K562 (cell line): ENCODE results near the gene EPHA10. TPM values are rescaled to one million over a fixed set of nuclear protein-coding genes. Genes with fewer than 3 reads are reported as not detected.
A peak's percentile ranks its signal among the peaks of the same experiment; 100 is the strongest.

ENCODE experiments used
- ATAC-seq: fragments of 200-7000 bp; cut with Tn5 transposase; 3 replicates; pipeline ENCODE4 v1.9.1; 2020; ENCODE audit warnings: moderate library complexity
- BruUV-seq: library from RNA; stranded (reverse); fragments of 400-500 nt; replicated peaks from 2 replicates; lab custom pipeline; 2021; lab: Mats Ljungman, UMichigan
- CTCF ChIA-PET: fragments of 300-600 bp; formaldehyde crosslinking; extraction: SDS; loops from one replicate; lab custom pipeline; 2021; ENCODE audit warnings: low intra/inter-chr PET ratio; lab: Yijun Ruan, JAX
- POLR2A ChIA-PET: fragments of 300-600, 350-650 bp; sonication (Branson Sonifier 250); formaldehyde crosslinking; extraction: SDS; loops from one replicate; lab custom pipeline; 2021; ENCODE audit warnings: antibody characterized with exemption, inconsistent platforms; lab: Yijun Ruan, JAX
- DNase-seq, 4 experiments: peaks; one replicate each; pipeline versions ENCODE4 v3.0.0 to v3.0.0-alpha.2; 2011 to 2018; ENCODE audit warnings: low spot score in 3 of 4, mixed read lengths in 3 of 4; ENCODE audit errors: extremely low read depth in 1 of 4
- FAIRE-seq: peaks from 2 replicates; lab custom pipeline; 2011; peaks lifted over from hg19 to GRCh38; lab: Jason Lieb, UNC
- H2AFZ ChIP-seq: 2 replicates; pipeline ENCODE4 v1.6.0; 2011; ENCODE audit warnings: low read depth, low read length, control low read depth, inconsistent platforms
- H3K27ac ChIP-seq: fragments of 200-600 bp; 3 replicates; pipeline ENCODE4 v1.8.0; 2011; ENCODE audit warnings: low read depth, mild to moderate bottlenecking, control low read depth, inconsistent platforms, low read length, moderate library complexity, mixed read lengths; ENCODE audit errors: extremely low read depth
- H3K27me3 ChIP-seq, 2 experiments: fragments of 300-600 bp in 1 of 2; 2 replicates in 1 of 2; 3 replicates in 1 of 2; pipeline versions ENCODE4 v1.6.0 to v1.8.0; 2011; ENCODE audit warnings: inconsistent platforms in 2 of 2, low read length in 2 of 2, mild to moderate bottlenecking in 1 of 2, mixed read lengths in 1 of 2, moderate library complexity in 1 of 2; ENCODE audit not compliant: control insufficient read depth in 2 of 2, insufficient read depth in 2 of 2
- H3K36me3 ChIP-seq: fragments of 300-600 bp; 3 replicates; pipeline ENCODE4 v1.8.0; 2011; ENCODE audit warnings: mild to moderate bottlenecking, low read length, inconsistent platforms; ENCODE audit not compliant: control insufficient read depth, insufficient read depth
- H3K4me1 ChIP-seq, 2 experiments: fragments of 200-600 bp in 1 of 2; replicated peaks in 1 of 2; 2 replicates in 1 of 2; 3 replicates in 1 of 2; pipeline versions ENCODE4 v1.5.1 to v1.8.0; 2011; ENCODE audit warnings: inconsistent platforms in 2 of 2, low read length in 2 of 2, mild to moderate bottlenecking in 1 of 2, mixed read lengths in 1 of 2, moderate library complexity in 1 of 2; ENCODE audit not compliant: control insufficient read depth in 2 of 2, insufficient read depth in 2 of 2
- H3K4me2 ChIP-seq: 2 replicates; pipeline ENCODE4 v1.6.1; 2011; ENCODE audit warnings: low read length, control low read depth, inconsistent platforms, mixed read lengths; ENCODE audit not compliant: insufficient read depth
- H3K4me3 ChIP-seq: fragments of 200-600 bp; sonication (generic), shearing (Covaris generic); 2 replicates; pipeline ENCODE4 v1.5.1; 2016; ENCODE audit warnings: control low read depth, inconsistent platforms
- H3K79me2 ChIP-seq: fragments of 200-600 bp; 3 replicates; pipeline ENCODE4 v1.8.0; 2011; ENCODE audit warnings: low read length, inconsistent platforms; ENCODE audit not compliant: control insufficient read depth, insufficient read depth
- H3K9ac ChIP-seq, 2 experiments: 2 replicates each; pipeline versions ENCODE4 v1.6.0 to v1.6.1; 2011; ENCODE audit warnings: low read depth in 2 of 2, low read length in 2 of 2, control low read depth in 1 of 2, inconsistent platforms in 1 of 2, mild to moderate bottlenecking in 1 of 2, mixed read lengths in 1 of 2; ENCODE audit not compliant: insufficient read depth in 1 of 2
- H3K9me1 ChIP-seq: one replicate; pipeline ENCODE4 v1.6.0; 2011; ENCODE audit warnings: inconsistent platforms, mild to moderate bottlenecking, low read length, moderate library complexity; ENCODE audit not compliant: control insufficient read depth, insufficient read depth
- H3K9me3 ChIP-seq: replicated peaks from 2 replicates; pipeline ENCODE4 v1.5.1; 2011; ENCODE audit warnings: low read depth, low read length, inconsistent platforms; ENCODE audit not compliant: control insufficient read depth, insufficient read depth
- H4K20me1 ChIP-seq: replicated peaks from 2 replicates; pipeline ENCODE4 v1.6.1; 2011; ENCODE audit warnings: low read length, inconsistent platforms, mixed read lengths; ENCODE audit not compliant: control insufficient read depth, insufficient read depth
- BDP1 ChIP-seq: IDR thresholded peaks from 3 replicates; pipeline ENCODE4 v1.6.1; 2011; ENCODE audit not compliant: insufficient read length, insufficient read depth
- CBFA2T3 ChIP-seq: fragments of 450-650 bp; IDR thresholded peaks from 2 replicates; pipeline ENCODE4 v1.6.1; 2017
- CBX1 ChIP-seq: sonication (generic); IDR thresholded peaks from 2 replicates; pipeline ENCODE4 v1.6.1; 2016; ENCODE audit warnings: antibody characterized with exemption, low read depth, mild to moderate bottlenecking
- ELF4 ChIP-seq: fragments of 450-650 bp; formaldehyde crosslinking; IDR thresholded peaks from 2 replicates; pipeline ENCODE4 v1.4.0; 2022; ENCODE audit warnings: missing genetic modification characterization
- FOXJ2 ChIP-seq: fragments of 200-800 bp; sonication (Bioruptor generic); IDR thresholded peaks from 2 replicates; pipeline ENCODE4 v1.6.1; 2016; ENCODE audit warnings: missing genetic modification characterization, missing compliant biosample characterization
- KDM1A ChIP-seq, 2 experiments: fragments of 450-650 bp; IDR thresholded peaks; 2 replicates each; pipeline ENCODE4 v1.6.1; 2016; ENCODE audit warnings: mild to moderate bottlenecking in 2 of 2
- KLF16 ChIP-seq: IDR thresholded peaks from 2 replicates; pipeline ENCODE4 v1.6.1; 2016; ENCODE audit warnings: antibody characterized with exemption
- MAFK ChIP-seq: IDR thresholded peaks from 2 replicates; pipeline ENCODE4 v1.6.1; 2011; ENCODE audit warnings: low read length, improper control_type of control experiment
- RCOR1 ChIP-seq, 2 experiments: IDR thresholded peaks; 2 replicates each; pipeline ENCODE4 v1.6.1; 2012; ENCODE audit warnings: low read depth in 2 of 2, low read length in 2 of 2, borderline replicate concordance in 1 of 2, improper control_type of control experiment in 1 of 2
- ZNF583 ChIP-seq: fragments of 250-450 bp; sonication (Bioruptor Pico); IDR thresholded peaks from 2 replicates; pipeline ENCODE4 v1.4.0; 2020
- WGBS: fragments of 100-300 bp; shearing (Covaris generic); methylation state at CpG from one replicate; pipeline ENCODE4 v1.1.6; 2016; ENCODE audit warnings: low coverage, mixed read lengths; ENCODE audit not compliant: insufficient coverage; ENCODE audit errors: missing lambda C conversion rate; 5-methylcytosine and 5-hydroxymethylcytosine counted together
- in situ Hi-C: fragments of 300-500 bp; cut with MboI; formaldehyde crosslinking; loops from 4 replicates; pipeline ENCODE4 v1.15.0; 2018; ENCODE audit warnings: inconsistent platforms, mixed read lengths
- intact Hi-C: fragments of 100-400 bp; cut with micrococcal nuclease; formaldehyde crosslinking; loops from 2 replicates; pipeline ENCODE4 v1.14.2; 2022
- polyA plus RNA-seq, 8 experiments: library from polyadenylated mRNA; depleted of rRNA in 4 of 8; stranded (reverse) in 5 of 8; unstranded in 3 of 8; fragments of >200 nt; fragmentation: Nextera tagmentation in 2 of 8; fragmentation: Illumina TruSeq in 1 of 8; extraction: Ambion mirVana in 2 of 8; extraction: Trizol in 1 of 8; gene quantifications; 2 replicates each; pipeline versions ENCODE4 v1.2.1 to v1.2.3, GENCODE V29; 2011 to 2014; ENCODE audit warnings: inconsistent platforms in 1 of 8, missing spikeins in 1 of 8
- total RNA-seq, 7 experiments: library from RNA; depleted of rRNA in 6 of 7; stranded (reverse); fragments of >200 nt in 6 of 7; fragmentation: Illumina TruSeq in 2 of 7; extraction: Trizol in 2 of 7; gene quantifications; 2 replicates each; pipeline versions ENCODE4 v1.2.1 to v1.2.3, GENCODE V29; 2011 to 2021; ENCODE audit warnings: low replicate concordance in 1 of 7
- TF ChIP-seq, protein P1 (sequence below): fragments of 450-650 bp; IDR thresholded peaks from 2 replicates; pipeline ENCODE4 v1.6.1; 2016
- TF ChIP-seq, protein P2 (sequence below): fragments of 250-450 bp; sonication (Bioruptor Pico); IDR thresholded peaks from 2 replicates; pipeline ENCODE4 v1.9.0; 2021; ENCODE audit warnings: mild to moderate bottlenecking
- TF ChIP-seq, protein P3 (sequence below): fragments of 250-450 bp; sonication (Bioruptor Pico); IDR thresholded peaks from 2 replicates; pipeline ENCODE4 v1.5.0; 2020; ENCODE audit warnings: mild to moderate bottlenecking

The EPHA10 gene
- total and polyA plus RNA-seq, 9 of the 15 experiments (the other 6 are each of a cell fraction or from before 2014, with no cell fraction given), result 0.03 TPM; not detected in 8

DNA sequence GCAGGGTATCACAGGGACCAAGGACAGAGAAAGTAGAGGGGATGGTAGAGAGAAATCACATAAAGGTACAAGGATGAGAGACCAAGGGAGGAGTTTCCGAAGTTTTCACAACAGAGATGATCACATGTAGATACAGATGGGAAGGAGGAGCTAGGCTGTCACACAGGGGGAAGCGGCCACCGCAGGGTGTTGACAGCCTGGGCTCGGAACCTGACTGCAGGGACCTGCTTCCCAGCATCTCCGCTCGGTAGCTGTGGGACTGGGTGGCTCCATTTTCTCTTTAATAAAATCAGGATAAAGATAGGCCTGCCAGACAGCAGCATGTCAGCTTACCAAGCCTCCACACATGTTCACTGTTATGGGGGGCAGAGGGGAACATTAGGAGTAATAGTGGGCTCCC lies 40.3 kb downstream of the EPHA10 start:
- FAIRE-seq (no peak), DNase-seq (no peak), ATAC-seq (no peak)
- WGBS, result 1% methylated on average over 6 of the region's 6 CpGs
- no peak overlapping the region for H3K4me3 ChIP-seq
- no peak overlapping the region for H3K27ac ChIP-seq
- peaks cover 3% of the 10 kb centered on the region; the same call in 1 of the 2 replicates for H4K20me1 ChIP-seq
- H3K9me3 ChIP-seq, result no peaks in the 10 kb centered on the region
- no peaks in the 10 kb centered on the region for H3K36me3 ChIP-seq
- no peaks in the 10 kb centered on the region for H3K9me1 ChIP-seq
- H2AFZ ChIP-seq, result no peak overlapping the region
- BruUV-seq, result no TSS peak
- CTCF ChIA-PET, result no interaction called here
- TF ChIP-seq MAFK, result no peak
- TF ChIP-seq, protein P1, sequence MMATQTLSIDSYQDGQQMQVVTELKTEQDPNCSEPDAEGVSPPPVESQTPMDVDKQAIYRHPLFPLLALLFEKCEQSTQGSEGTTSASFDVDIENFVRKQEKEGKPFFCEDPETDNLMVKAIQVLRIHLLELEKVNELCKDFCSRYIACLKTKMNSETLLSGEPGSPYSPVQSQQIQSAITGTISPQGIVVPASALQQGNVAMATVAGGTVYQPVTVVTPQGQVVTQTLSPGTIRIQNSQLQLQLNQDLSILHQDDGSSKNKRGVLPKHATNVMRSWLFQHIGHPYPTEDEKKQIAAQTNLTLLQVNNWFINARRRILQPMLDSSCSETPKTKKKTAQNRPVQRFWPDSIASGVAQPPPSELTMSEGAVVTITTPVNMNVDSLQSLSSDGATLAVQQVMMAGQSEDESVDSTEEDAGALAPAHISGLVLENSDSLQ, result 0 out of 2 replicates have a peak, but pooled peaks have one; percentile 2
- H3K4me2 ChIP-seq, result no peak overlapping the region
- no peak overlapping the region for H3K9ac ChIP-seq
- peaks cover 19 to 58% of the 10 kb centered on the region in 2 experiments; a peak in 4 of 5 replicates for H3K27me3 ChIP-seq
- H3K4me1 ChIP-seq, result peaks cover 6 to 30% of the 10 kb centered on the region in 2 experiments
- POLR2A ChIA-PET, result interaction anchor here (0.6 to 1.6 kb wide), 4 partner anchors 15 to 454 kb away, joined by 3 to 5 read pairs (median 4); no protein-coding TSS in a partner anchor
- intact Hi-C loops (no loop called here), in situ Hi-C loops (no loop called here)
- no peaks in the 10 kb centered on the region for H3K79me2 ChIP-seq

DNA sequence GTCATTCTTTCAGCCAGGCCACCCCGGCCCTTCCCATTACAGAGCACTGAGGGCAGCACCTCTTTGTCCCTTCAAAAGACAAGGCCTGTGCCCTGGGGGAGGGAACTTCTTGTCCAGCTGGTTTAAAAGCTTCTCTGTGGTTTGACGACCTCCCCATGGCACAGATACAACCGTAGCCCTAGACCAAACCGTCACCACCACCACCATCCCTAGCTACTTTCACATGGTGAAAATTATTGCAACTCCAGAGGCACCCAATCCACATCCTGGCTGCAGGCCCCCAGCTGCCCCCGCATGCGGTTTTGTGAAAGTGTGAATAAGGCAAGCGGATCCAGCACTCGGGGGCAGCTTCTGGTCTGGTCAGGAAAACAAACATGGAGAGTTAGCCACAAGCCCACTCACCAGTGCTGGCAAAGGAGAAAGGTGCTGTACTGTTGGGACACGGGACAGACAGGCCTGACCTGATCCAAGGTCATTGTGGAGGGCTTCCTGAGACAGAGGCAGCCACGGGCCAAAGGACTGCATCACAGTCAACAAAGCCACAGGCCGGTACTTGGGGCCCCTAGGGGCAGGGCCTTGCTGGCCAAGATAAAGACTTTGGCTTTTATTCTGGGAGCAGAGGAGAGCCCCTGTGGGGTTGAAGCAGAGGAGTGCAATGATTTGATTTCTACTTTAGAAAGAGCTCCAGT lies 41.4 kb downstream of the EPHA10 start:
- Histone ChIP-seq H4K20me1 (peaks cover 10% of the 10 kb centered on the region), H3K27ac (no peak overlapping the region), H2AFZ (no peak overlapping the region), H3K9me1 (no peaks in the 10 kb centered on the region), H3K27me3 (peaks cover 25 to 58% of the 10 kb centered on the region in 2 experiments; a peak in 4 of 5 replicates), H3K9me3 (no peaks in the 10 kb centered on the region), H3K36me3 (no peaks in the 10 kb centered on the region), H3K4me3 (no peak overlapping the region), H3K79me2 (no peaks in the 10 kb centered on the region), H3K9ac (peak overlapping the region in 1 of 2 experiments; percentile 70; a peak in 1 of 4 replicates), H3K4me1 (peaks cover 6 to 32% of the 10 kb centered on the region in 2 experiments), H3K4me2 (no peak overlapping the region)
- FAIRE-seq, result peak; percentile 51
- BruUV-seq, result no TSS peak
- ATAC-seq, result peak; percentile 50
- CTCF ChIA-PET, result no interaction called here
- POLR2A ChIA-PET, result interaction anchor here (0.6 to 1.5 kb wide), 5 partner anchors 10 to 33 kb away, joined by 3 to 5 read pairs (median 3); a partner anchor contains a TSS
- WGBS, result 11% methylated on average over 11 of the region's 11 CpGs
- intact Hi-C loops (no loop called here), in situ Hi-C loops (no loop called here)
- DNase-seq, result peak in 1 of 4 experiments; percentile 37
- TF ChIP-seq, protein P2, sequence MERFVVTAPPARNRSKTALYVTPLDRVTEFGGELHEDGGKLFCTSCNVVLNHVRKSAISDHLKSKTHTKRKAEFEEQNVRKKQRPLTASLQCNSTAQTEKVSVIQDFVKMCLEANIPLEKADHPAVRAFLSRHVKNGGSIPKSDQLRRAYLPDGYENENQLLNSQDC (CRISPR knock-in tag), result no peak
- TF ChIP-seq KLF16 (0 out of 2 replicates have a peak, but pooled peaks have one; percentile 7), FOXJ2 (tag) (no peak), BDP1 (no peak), CBFA2T3 (peak; percentile 47; the same call in 1 of the 2 replicates), RCOR1 (IDR thresholded peaks at IDR 0.05; ENCODE audit: borderline replicate concordance in 1 of 2, low read depth in 2 of 2, low read length in 2 of 2) (peak in 1 of 2 experiments; percentile 48; a peak in 2 of 4 replicates), KDM1A (IDR thresholded peaks at IDR 0.05) (peak; percentile 70 to 79; a peak in 3 of 4 replicates), ZNF583 (CRISPR knock-in tag) (no peak), CBX1 (no peak), ELF4 (CRISPR knock-in tag) (no peak)
- TF ChIP-seq, protein P3, sequence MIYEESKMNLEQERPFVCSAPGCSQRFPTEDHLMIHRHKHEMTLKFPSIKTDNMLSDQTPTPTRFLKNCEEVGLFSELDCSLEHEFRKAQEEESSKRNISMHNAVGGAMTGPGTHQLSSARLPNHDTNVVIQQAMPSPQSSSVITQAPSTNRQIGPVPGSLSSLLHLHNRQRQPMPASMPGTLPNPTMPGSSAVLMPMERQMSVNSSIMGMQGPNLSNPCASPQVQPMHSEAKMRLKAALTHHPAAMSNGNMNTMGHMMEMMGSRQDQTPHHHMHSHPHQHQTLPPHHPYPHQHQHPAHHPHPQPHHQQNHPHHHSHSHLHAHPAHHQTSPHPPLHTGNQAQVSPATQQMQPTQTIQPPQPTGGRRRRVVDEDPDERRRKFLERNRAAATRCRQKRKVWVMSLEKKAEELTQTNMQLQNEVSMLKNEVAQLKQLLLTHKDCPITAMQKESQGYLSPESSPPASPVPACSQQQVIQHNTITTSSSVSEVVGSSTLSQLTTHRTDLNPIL (CRISPR knock-in tag), result no peak
